ENCODE results near the gene F11. TPM values are rescaled to one million over a fixed set of nuclear protein-coding genes. Genes with fewer than 3 reads are reported as not detected.
"Not testable (repeated sequence)": the region's sequence is repeated elsewhere in the genome, so short reads cannot be mapped to it uniquely, and the experiment has no call there.

The F11 gene
- total and polyA plus RNA-seq, 2 donors, result not detected

DNA sequence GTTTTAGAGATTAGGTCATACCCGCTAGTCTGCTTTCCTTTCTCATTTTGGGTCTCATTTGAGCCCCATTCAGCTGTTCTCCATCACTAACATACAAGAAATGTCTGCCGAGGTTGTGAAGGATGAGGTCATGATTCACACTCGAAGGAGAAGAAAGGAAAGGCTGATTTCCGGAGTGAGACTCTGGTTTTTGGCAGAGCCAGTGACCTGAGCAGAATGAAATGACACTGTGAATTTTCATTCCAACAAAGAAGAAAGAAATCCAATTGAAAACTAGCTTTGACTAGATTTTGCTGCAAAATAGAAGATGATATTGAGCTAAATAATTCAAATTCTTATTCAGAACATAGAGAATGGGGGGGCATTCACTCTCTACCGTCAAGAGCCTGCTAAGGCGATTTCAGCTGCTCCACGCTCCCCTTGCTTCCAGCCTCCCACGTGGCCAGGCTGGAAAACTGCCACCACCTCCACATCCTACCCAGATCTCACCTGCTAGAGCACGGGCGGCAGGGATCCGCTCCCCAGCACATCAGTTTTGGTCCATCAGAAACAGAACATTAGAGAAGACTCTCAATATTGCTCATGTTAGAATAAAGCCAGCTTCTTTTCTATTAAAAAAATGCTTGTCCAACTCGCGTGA lies 39.0 kb downstream of the F11 start:
- no peak overlapping the region for H3K27ac ChIP-seq (ENCODE audit: low read depth in 1 of 2, low read length in 1 of 2)
- H3K4me1 ChIP-seq (ENCODE audit: control insufficient read depth in 2 of 2, insufficient read depth in 2 of 2, low read length in 2 of 2), result no peaks in the 10 kb centered on the region
- no peak overlapping the region for H3K4me3 ChIP-seq (ENCODE audit: low read length in 2 of 2)
- H3K9me3 ChIP-seq (ENCODE audit: control insufficient read depth in 2 of 2, insufficient read depth in 1 of 2, low read length in 1 of 2), result no peaks in the 10 kb centered on the region
- WGBS, result 77% methylated on average over 13 of the region's 13 CpGs
- H3K36me3 ChIP-seq (ENCODE audit: control insufficient read depth in 2 of 2, insufficient read depth in 2 of 2, low read length in 1 of 2), result no peaks in the 10 kb centered on the region
- no peak for DNase-seq (ENCODE audit: low read depth in 6 of 9, low spot score in 9 of 9)
- no peaks in the 10 kb centered on the region for H3K27me3 ChIP-seq (ENCODE audit: control insufficient read depth in 2 of 2, insufficient read depth in 1 of 2, low read length in 1 of 2)

DNA sequence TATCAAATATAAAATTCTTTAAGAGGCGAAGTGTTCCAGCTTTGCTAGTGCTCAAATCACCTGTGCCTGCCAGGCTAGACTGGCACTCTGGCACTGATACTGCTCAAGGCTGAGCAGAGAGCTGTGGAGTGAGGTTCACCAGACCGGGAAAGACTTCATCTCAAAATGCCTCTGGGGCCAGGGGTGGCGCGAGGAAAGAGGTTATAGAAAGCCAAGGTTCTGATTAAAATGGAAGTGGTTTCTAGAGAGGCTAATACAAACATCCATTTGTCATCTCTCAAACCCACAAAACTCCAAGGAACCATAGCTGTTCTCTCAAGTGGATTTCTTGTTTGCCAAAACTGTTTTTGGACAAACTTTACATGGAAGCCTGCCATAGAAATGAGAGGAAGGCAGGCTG lies 41.5 kb downstream of the F11 start:
- no peak overlapping the region for H3K4me3 ChIP-seq (ENCODE audit: low read length in 2 of 2)
- no peaks in the 10 kb centered on the region for H3K36me3 ChIP-seq (ENCODE audit: control insufficient read depth in 2 of 2, insufficient read depth in 2 of 2, low read length in 1 of 2)
- 84% methylated on average over 4 of the region's 4 CpGs for WGBS
- H3K27me3 ChIP-seq (ENCODE audit: control insufficient read depth in 2 of 2, insufficient read depth in 1 of 2, low read length in 1 of 2), result no peaks in the 10 kb centered on the region
- no peak for DNase-seq (ENCODE audit: low read depth in 6 of 9, low spot score in 9 of 9)
- no peaks in the 10 kb centered on the region for H3K4me1 ChIP-seq (ENCODE audit: control insufficient read depth in 2 of 2, insufficient read depth in 2 of 2, low read length in 2 of 2)
- H3K9me3 ChIP-seq (ENCODE audit: control insufficient read depth in 2 of 2, insufficient read depth in 1 of 2, low read length in 1 of 2), result no peaks in the 10 kb centered on the region
- no peak overlapping the region for H3K27ac ChIP-seq (ENCODE audit: low read depth in 1 of 2, low read length in 1 of 2)

DNA sequence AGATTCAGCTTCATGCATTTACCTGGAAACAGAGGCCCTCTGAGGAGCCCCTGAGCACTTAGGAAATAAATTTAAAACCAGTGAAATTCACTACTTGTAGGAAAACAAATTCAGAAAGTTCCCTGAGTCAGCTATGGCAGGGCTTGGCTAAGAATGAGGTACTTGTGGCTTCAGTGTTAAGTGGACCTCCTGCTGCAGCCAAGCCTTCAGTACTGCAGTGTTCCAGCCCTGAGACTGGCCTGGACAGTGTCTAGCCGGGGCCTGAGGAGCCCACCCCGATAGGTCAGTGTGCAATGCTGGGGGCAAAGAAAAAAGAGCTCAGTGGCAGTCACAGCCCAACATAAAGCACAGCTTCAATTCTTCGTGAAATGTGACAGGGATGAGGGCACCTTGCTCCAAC lies 41.9 kb downstream of the F11 start:
- DNase-seq (ENCODE audit: low read depth in 6 of 9, low spot score in 9 of 9), result no peak
- H3K36me3 ChIP-seq (ENCODE audit: control insufficient read depth in 2 of 2, insufficient read depth in 2 of 2, low read length in 1 of 2), result no peaks in the 10 kb centered on the region
- WGBS, result 90% methylated on average over 3 of the region's 3 CpGs
- no peak overlapping the region for H3K4me3 ChIP-seq (ENCODE audit: low read length in 2 of 2)
- H3K4me1 ChIP-seq (ENCODE audit: control insufficient read depth in 2 of 2, insufficient read depth in 2 of 2, low read length in 2 of 2), result no peaks in the 10 kb centered on the region
- no peak overlapping the region for H3K27ac ChIP-seq (ENCODE audit: low read depth in 1 of 2, low read length in 1 of 2)
- no peaks in the 10 kb centered on the region for H3K9me3 ChIP-seq (ENCODE audit: control insufficient read depth in 2 of 2, insufficient read depth in 1 of 2, low read length in 1 of 2)
- no peaks in the 10 kb centered on the region for H3K27me3 ChIP-seq (ENCODE audit: control insufficient read depth in 2 of 2, insufficient read depth in 1 of 2, low read length in 1 of 2)

DNA sequence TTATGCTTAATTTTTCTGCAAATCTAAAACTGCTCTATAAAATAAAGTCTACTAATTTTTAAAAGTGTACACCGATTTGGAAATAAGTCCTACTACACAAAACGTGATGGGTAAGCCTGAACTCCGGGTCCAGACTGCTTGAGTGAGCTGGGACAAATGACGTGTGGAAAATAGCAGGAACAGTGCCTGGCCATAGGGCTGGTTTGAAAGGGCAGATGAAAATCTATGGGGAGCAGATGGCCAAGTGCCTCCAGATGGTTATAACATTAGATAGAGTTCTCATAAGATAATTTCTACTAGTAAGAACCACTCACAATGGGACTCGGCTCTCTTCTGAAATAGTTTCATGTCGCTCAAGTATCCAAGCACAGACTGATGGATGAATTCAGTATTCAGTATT lies 52.5 kb downstream of the F11 start:
- Histone ChIP-seq H3K9me3 (ENCODE audit: control insufficient read depth in 2 of 2, insufficient read depth in 1 of 2, low read length in 1 of 2) (no peaks in the 10 kb centered on the region), H3K4me3 (ENCODE audit: low read length in 2 of 2) (no peak overlapping the region), H3K4me1 (ENCODE audit: control insufficient read depth in 2 of 2, insufficient read depth in 2 of 2, low read length in 2 of 2) (no peaks in the 10 kb centered on the region), H3K36me3 (ENCODE audit: control insufficient read depth in 2 of 2, insufficient read depth in 2 of 2, low read length in 1 of 2) (no peaks in the 10 kb centered on the region), H3K27me3 (ENCODE audit: control insufficient read depth in 2 of 2, insufficient read depth in 1 of 2, low read length in 1 of 2) (no peaks in the 10 kb centered on the region), H3K27ac (ENCODE audit: low read depth in 1 of 2, low read length in 1 of 2) (no peak overlapping the region)
- WGBS, result 90% methylated on average over 6 of the region's 6 CpGs
- no peak for DNase-seq (ENCODE audit: low read depth in 6 of 9, low spot score in 9 of 9)

GRCh38 chr4:186324660-186325059 lies 58.7 kb downstream of the F11 start:
- not testable (repeated sequence) for H3K27ac ChIP-seq (ENCODE audit: low read depth in 1 of 2, low read length in 1 of 2); H3K36me3 ChIP-seq (ENCODE audit: control insufficient read depth in 2 of 2, insufficient read depth in 2 of 2, low read length in 1 of 2); H3K27me3 ChIP-seq (ENCODE audit: control insufficient read depth in 2 of 2, insufficient read depth in 1 of 2, low read length in 1 of 2); H3K9me3 ChIP-seq (ENCODE audit: control insufficient read depth in 2 of 2, insufficient read depth in 1 of 2, low read length in 1 of 2); H3K4me3 ChIP-seq (ENCODE audit: low read length in 2 of 2); H3K4me1 ChIP-seq (ENCODE audit: control insufficient read depth in 2 of 2, insufficient read depth in 2 of 2, low read length in 2 of 2); DNase-seq (ENCODE audit: low read depth in 6 of 9, low spot score in 9 of 9)
- WGBS, result 97% methylated on average over 33 of the region's 33 CpGs

GRCh38 chr4:186326391-186326790 lies 60.4 kb downstream of the F11 start:
- no peaks in the 10 kb centered on the region for H3K4me1 ChIP-seq (ENCODE audit: control insufficient read depth in 2 of 2, insufficient read depth in 2 of 2, low read length in 2 of 2)
- peaks cover 0 to 8% of the 10 kb centered on the region in 2 donors for H3K9me3 ChIP-seq (ENCODE audit: control insufficient read depth in 2 of 2, insufficient read depth in 1 of 2, low read length in 1 of 2)
- H3K36me3 ChIP-seq (ENCODE audit: control insufficient read depth in 2 of 2, insufficient read depth in 2 of 2, low read length in 1 of 2), result no peaks in the 10 kb centered on the region
- no peak for DNase-seq (ENCODE audit: low read depth in 6 of 9, low spot score in 9 of 9)
- 89% methylated on average over 3 of the region's 3 CpGs for WGBS
- no peak overlapping the region for H3K4me3 ChIP-seq (ENCODE audit: low read length in 2 of 2)
- H3K27ac ChIP-seq (ENCODE audit: low read depth in 1 of 2, low read length in 1 of 2), result no peak overlapping the region
- no peaks in the 10 kb centered on the region for H3K27me3 ChIP-seq (ENCODE audit: control insufficient read depth in 2 of 2, insufficient read depth in 1 of 2, low read length in 1 of 2)

- Histone ChIP-seq H3K27me3 (ENCODE audit: control insufficient read depth in 2 of 2, insufficient read depth in 1 of 2, low read length in 1 of 2) (no peaks in the 10 kb centered on the region), H3K4me3 (ENCODE audit: low read length in 2 of 2) (no peak overlapping the region), H3K36me3 (ENCODE audit: control insufficient read depth in 2 of 2, insufficient read depth in 2 of 2, low read length in 1 of 2) (no peaks in the 10 kb centered on the region), H3K27ac (ENCODE audit: low read depth in 1 of 2, low read length in 1 of 2) (no peak overlapping the region), H3K4me1 (ENCODE audit: control insufficient read depth in 2 of 2, insufficient read depth in 2 of 2, low read length in 2 of 2) (no peaks in the 10 kb centered on the region), H3K9me3 (ENCODE audit: control insufficient read depth in 2 of 2, insufficient read depth in 1 of 2, low read length in 1 of 2) (peaks cover 0 to 15% of the 10 kb centered on the region in 2 donors)
- no peak for DNase-seq (ENCODE audit: low read depth in 6 of 9, low spot score in 9 of 9)
- 98% methylated on average over 15 of the region's 15 CpGs for WGBS
Measured at GRCh38 chr4:186329372-186329771, 63.4 kb downstream of the F11 start.

DNA sequence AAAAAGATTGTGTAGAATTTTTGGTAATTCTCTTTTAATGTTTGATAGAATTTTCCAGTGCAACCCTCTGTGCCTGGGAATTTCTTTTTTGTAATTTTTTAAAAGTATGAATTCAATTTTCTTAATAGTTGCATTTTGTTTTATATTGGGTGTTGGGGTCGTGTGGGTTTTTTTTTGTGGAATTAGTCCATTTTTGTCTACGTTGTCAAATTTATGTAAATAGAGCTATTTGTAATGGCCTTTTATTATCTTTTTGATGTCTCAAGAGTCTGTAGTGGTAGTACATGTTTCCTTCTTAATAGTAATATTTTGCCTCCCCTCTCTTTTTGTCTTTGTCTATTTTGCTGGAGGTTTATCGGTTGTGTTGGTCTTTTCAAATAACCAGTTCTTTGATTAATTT lies 64.4 kb downstream of the F11 start:
- no peak overlapping the region for H3K4me3 ChIP-seq (ENCODE audit: low read length in 2 of 2)
- WGBS, result 94% methylated on average over 3 of the region's 3 CpGs
- H3K4me1 ChIP-seq (ENCODE audit: control insufficient read depth in 2 of 2, insufficient read depth in 2 of 2, low read length in 2 of 2), result no peaks in the 10 kb centered on the region
- H3K27ac ChIP-seq (ENCODE audit: low read depth in 1 of 2, low read length in 1 of 2), result no peak overlapping the region
- H3K27me3 ChIP-seq (ENCODE audit: control insufficient read depth in 2 of 2, insufficient read depth in 1 of 2, low read length in 1 of 2), result no peaks in the 10 kb centered on the region
- DNase-seq (ENCODE audit: low read depth in 6 of 9, low spot score in 9 of 9), result no peak
- no peaks in the 10 kb centered on the region for H3K36me3 ChIP-seq (ENCODE audit: control insufficient read depth in 2 of 2, insufficient read depth in 2 of 2, low read length in 1 of 2)
- peaks cover 0 to 15% of the 10 kb centered on the region in 2 donors for H3K9me3 ChIP-seq (ENCODE audit: control insufficient read depth in 2 of 2, insufficient read depth in 1 of 2, low read length in 1 of 2)

GRCh38 chr4:186335793-186336192 lies 69.8 kb downstream of the F11 start:
- no peaks in the 10 kb centered on the region for H3K36me3 ChIP-seq (ENCODE audit: control insufficient read depth in 2 of 2, insufficient read depth in 2 of 2, low read length in 1 of 2)
- DNase-seq (ENCODE audit: low read depth in 6 of 9, low spot score in 9 of 9), result no peak
- peaks cover 0 to 7% of the 10 kb centered on the region in 2 donors for H3K9me3 ChIP-seq (ENCODE audit: control insufficient read depth in 2 of 2, insufficient read depth in 1 of 2, low read length in 1 of 2)
- H3K27ac ChIP-seq (ENCODE audit: low read depth in 1 of 2, low read length in 1 of 2), result no peak overlapping the region
- no peaks in the 10 kb centered on the region for H3K4me1 ChIP-seq (ENCODE audit: control insufficient read depth in 2 of 2, insufficient read depth in 2 of 2, low read length in 2 of 2)
- no peaks in the 10 kb centered on the region for H3K27me3 ChIP-seq (ENCODE audit: control insufficient read depth in 2 of 2, insufficient read depth in 1 of 2, low read length in 1 of 2)
- no peak overlapping the region for H3K4me3 ChIP-seq (ENCODE audit: low read length in 2 of 2)
- 74% methylated on average over 1 of the region's 1 CpG for WGBS

Measured in thymus (tissue), 11 donors.